DOHH2 (cell line): ENCODE measurements around the gene HES7.
"Not testable (repeated sequence)": the region's sequence is repeated elsewhere in the genome, so short reads cannot be mapped to it uniquely, and the experiment has no call there.

Experiments used
- CTCF ChIP-seq: fragments of 200-600 bp; sonication (generic); IDR thresholded peaks from one replicate; pipeline ENCODE4 v1.5.1; 2014; ENCODE audit warnings: antibody characterized with exemption, mild to moderate bottlenecking, low read depth, low read length; ENCODE audit not compliant: poor library complexity, severe bottlenecking
- EZH2phosphoT487 ChIP-seq: fragments of 200-600 bp; sonication (generic); IDR thresholded peaks from 2 replicates; pipeline ENCODE4 v1.6.1; 2017; ENCODE audit warnings: borderline replicate concordance, mild to moderate bottlenecking, antibody characterized with exemption, low read length, moderate library complexity, mixed read lengths

- not testable (repeated sequence) for TF ChIP-seq CTCF, EZH2phosphoT487
Observed at GRCh38 chr17:8106980-8107379, 16.9 kb downstream of the HES7 start.
